SH-SY5Y (cell line): ENCODE data around the gene MIEF2.

ENCODE experiments used
- GATA2 ChIP-seq: IDR thresholded peaks from 2 replicates; pipeline ENCODE4 v1.6.1; 2011; ENCODE audit warnings: mild to moderate bottlenecking, low read depth, low read length
- GATA3 ChIP-seq: IDR thresholded peaks from 2 replicates; pipeline ENCODE4 v1.6.1; 2011; ENCODE audit warnings: low read depth, mild to moderate bottlenecking, low read length, moderate library complexity

GRCh38 chr17:18251204-18251603 lies 9.3 kb upstream of the MIEF2 start:
- no peak for TF ChIP-seq GATA3
- no peak for TF ChIP-seq GATA2
